Activated CD8-positive, alpha-beta memory T cell treated with anti-CD3 and anti-CD28 coated beads for 1 hour (primary cell): ENCODE results near the gene KMT5B.
A peak's percentile ranks its signal among the peaks of the same experiment; 100 is the strongest.

Experiments
- DNase-seq, 2 donors: peaks; one replicate each; pipeline ENCODE4 v3.0.0-alpha.2; 2020; ENCODE audit warnings: low read depth in 1 of 2; ENCODE audit errors: extremely low read depth in 1 of 2

Gene KMT5B

DNA sequence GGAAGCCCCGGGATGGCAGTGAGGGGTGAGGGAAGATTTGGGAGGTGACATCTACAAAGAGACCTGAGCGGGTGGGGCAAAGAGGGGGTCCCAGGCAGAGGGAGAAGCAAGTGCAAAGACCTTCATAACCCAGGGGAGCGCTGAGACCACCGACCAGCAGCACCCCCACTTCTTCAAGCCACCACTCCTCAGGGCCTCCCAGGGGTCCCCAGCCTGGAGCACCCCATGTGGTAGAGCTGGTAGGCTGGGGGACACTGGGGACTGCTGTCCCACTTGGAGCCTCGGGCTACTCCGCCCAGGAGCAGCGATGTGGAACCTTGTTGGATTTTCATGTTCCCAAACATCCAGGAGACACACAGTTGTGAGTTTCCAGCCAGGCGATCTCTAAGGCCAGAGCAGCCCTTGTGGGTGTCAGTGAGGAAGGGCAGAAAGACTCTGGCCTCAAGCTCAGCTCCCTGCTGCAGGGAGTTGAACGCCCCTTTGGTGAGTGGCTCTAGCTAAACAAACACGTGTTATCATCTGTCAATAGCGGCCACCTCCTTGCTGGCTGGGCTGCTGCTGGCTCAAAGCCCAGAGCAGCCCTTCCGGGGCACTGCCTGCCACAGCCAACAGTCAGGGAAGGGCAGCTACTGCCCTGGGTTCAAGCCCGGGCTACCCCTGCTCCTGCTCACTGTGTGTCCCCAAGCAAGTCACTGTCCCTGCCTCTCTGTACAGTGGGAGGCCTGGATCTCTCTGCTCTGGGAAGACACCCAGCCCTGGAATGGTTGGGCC, 66.2 kb downstream of the KMT5B start:
- no peak for DNase-seq

DNA sequence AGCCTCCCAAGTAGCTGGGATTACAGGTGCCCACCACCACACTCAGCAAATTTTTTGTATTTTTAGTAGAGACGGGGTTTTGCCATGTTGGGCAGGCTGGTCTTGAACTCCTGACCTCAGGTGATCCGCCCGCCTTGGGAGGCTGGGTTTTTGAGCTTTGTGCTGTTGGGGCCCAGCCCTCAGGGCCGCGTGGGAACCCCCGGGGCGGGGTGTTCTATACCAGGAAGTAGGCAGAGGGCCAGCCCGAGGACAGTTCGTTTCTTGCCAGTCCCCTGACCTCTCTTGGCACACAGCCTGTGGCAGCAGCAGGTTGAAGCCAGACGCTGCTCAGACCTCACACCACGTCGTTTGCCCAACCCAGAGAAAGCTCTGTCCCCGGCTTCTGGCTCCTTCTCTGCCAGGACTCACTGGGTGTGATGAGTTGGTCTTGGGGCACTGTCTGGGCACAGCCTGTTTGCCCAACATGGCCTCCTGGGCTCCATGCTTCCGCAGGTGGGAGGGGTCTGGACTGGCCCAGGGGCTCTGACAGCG, 67.0 kb downstream of the KMT5B start:
- no peak for DNase-seq

DNA sequence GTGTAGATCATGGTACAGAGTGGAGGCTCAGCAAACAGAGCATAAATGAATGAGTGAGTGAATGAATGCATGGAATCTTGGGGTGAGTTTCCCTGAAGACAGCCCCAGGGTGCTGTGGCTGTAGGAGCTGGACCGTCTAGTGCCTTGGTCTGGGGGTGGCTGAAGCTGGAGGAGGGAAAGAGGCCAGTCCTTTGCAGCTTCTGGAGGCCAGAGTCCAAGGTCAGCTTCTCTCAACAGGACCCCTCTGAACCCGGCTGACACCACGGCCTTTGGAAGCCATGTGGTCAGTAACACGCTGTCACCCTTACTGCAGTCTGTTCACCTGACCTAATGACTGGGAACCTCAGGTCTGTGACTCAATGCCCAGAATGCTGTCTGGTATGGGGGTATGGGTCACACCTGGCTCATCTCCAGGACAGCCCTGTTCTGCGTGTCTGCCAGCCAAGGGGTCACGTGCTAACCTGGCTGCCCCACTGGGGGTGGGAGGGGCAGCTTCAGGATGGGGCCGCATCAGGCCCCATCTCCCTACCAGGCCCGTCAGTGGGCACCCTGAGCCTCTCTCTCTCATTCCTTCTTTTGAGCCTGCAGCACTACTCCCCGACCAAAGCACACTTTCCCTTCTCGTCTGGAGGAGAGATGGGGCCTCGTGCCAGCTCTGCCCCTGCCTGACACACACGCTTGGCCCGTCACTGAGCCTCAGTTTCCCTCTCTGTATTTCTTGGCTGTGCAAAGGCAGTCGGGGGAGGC, 67.8 kb downstream of the KMT5B start:
- DNase-seq, result no peak

- DNase-seq, result no peak
Measured at GRCh38 chr11:68143310-68143689, 69.8 kb downstream of the KMT5B start.

- DNase-seq, result no peak
Measured at GRCh38 chr11:68142441-68143309, 70.4 kb downstream of the KMT5B start.

- peak in 1 of 2 donors; percentile 30 for DNase-seq
Measured at GRCh38 chr11:68142028-68142412, 71.1 kb downstream of the KMT5B start.

DNA sequence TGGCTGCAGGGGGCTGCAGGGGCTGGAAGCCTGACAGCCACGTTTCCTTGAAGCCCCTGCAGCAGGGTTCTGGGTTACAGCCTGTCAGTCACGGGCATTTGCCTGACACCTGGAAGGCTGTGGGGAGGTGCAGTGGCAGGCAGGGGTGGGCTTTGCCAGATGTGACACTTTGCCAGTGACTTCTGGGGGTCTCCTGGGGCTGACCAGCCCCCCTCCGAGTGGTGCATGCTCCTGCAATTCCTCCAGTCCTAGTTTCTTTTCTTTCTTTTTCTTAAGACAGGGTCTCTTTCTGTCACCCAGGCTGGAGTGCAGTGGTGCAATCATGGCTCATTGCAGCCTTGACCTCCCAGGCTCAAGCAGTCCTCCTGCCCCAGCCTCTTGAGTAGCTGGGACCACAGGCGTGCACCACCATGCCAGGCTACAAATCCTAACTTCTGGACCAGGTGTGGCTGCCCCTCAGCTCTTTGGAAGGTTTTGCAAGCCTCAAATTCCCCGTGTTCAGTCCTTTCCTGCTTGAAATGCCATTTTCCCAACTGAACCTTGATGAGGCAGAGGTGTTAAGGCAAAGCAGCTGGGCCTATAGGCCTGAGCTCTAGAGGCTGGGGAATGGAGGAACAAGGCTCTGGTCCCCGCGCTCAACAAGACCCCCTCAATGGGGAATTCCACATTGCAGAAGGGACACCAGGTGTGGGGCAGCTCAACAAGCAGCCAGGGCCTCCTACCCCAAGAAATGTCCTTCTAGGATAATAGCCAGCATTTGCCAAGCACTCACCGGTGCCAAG, 71.7 kb downstream of the KMT5B start:
- DNase-seq, result no peak

GRCh38 chr11:68140496-68141245, 72.4 kb downstream of the KMT5B start:
- no peak for DNase-seq

DNA sequence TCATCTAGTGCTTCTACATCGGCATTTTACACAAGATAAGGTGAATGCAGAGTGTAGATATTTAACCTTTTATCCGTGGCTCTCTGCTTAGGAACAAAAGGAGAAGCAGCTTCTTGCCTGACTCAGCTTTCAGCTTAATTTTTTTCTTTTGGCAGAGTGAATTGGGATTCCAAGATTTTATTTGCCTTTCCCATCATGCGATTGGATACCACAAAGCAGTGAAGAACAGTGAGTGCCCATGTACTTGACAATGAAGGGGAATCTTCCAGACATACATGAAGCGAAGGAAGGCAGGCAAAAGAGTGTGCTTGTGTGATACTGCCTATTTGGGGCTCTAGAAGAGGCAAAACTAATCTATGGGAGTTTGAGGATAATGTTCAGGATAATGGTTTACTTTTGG, 74.9 kb downstream of the KMT5B start:
- DNase-seq, result no peak

- no peak for DNase-seq
Measured at GRCh38 chr11:68137833-68138232, 75.3 kb downstream of the KMT5B start.

DNA sequence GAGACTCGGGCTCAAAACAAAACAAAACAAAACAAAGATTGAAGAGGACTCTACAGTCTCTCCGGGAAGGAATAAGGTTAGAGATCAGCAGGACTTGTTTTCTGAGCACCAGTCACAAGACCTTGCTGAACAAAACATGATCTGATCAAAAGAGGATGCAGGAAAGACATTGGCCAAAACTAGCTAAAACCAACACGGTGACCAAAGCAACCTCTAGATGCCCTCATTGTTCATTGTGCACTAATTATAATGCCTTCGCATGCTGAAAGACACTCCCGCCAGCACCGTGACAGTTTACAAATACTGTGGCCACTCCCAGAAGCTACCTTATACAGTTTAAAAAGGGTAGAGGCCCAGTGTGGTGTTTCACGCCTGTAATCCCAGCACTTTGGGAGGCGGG, 76.2 kb downstream of the KMT5B start:
- no peak for DNase-seq

DNA sequence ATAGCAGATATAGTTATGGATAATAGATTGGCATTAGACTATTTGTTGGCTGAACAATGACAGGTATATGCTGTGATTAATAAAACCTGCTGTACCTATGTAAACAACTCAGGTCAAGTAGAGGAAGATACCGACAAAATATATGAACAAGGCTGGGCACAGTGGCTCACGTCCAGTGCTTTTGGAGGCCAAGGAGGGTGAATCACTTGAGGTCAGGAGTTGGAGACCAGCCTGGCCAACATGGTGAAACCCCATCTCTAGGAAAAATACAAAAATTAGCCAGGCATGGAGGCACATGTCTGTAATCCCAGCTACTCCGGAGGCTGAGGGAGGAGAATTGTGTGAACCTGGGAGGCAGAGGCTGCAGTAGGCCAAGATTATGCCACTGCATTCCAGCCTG, 77.9 kb downstream of the KMT5B start:
- DNase-seq, result no peak

- no peak for DNase-seq
Measured at GRCh38 chr11:68133761-68134160, 79.3 kb downstream of the KMT5B start.

- DNase-seq, result no peak
Measured at GRCh38 chr11:68130121-68130520, 83.0 kb downstream of the KMT5B start.

DNA sequence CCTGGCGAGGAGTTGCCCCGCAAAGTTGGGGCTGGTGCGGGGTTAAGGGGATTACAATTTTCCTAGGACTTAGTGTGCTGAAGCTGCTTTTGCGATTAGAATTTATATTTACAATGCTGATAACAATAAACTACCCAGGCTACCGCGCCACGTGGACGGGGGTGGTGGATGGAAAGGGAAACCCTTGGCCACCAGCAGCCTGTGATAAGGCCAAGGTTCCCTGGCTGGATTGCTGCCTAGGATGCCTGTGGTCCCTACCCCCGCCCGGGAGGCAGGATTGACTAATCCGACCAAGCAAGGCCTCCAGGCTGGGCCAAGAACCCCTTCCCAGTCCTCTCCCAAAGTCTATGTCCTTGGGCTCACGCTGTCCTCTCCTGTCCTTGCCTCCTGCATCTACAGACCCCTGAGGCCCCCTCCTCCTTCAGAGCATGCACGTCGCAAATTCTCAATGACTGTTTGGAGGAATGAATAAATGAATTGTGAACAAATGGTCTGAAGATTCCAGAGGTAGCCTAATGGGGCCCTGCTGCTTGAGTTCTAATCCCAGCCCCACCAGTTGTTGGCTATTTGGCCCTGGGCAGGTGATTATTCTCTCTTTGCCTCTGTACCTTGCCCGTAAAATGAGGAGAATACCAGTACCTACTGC, 84.3 kb downstream of the KMT5B start:
- DNase-seq, result no peak

- no peak for DNase-seq
Measured at GRCh38 chr11:68127714-68128681, 85.1 kb downstream of the KMT5B start.

DNA sequence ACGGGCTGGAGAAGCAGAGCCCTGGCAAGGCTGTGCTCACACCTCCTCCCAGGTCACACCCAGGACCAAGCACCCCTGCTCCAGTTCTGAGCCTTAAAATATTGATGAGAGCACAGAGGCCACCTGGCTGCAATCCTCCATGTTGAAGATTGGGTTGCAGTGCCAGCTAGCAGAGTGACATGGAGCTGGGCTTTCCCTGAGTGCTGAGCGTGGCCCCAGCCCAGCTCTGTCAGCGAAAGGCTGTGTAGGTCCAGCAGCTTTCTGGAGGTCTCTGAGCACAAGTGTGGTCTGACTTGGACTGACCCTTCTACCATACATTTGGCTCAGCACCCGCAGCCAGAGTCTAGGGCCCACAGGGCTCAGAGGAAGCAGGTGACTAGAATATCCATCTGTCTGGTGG, 87.9 kb downstream of the KMT5B start:
- DNase-seq, result no peak

DNA sequence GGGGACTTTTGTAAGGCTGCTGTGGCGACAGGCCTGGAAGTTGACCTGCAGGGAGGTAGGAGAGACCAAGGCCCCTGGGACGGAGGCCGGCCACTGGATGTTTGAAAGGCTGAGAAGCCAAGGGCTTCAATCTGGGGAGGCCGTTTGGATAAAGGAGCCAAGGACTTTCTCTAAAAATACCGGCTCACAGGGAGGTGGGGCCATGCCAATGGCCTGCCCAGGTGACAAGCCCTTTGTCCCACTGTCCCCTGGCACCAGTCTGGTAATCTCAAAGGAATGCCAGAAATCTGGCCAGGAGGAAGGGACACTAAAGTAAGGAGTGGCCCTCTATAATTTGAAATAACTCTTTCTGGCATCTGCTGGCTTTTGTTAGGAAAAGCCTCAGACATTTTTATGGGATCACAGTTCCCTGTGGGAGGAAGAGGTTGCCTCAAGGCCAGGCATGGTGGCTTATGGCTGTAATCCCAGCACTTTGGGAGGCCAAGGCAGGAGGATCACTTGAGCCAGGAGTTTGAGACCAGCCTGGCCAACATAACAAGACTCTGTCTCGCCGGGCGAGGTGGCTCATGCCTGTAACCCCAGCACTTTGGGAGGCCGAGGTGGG, 90.1 kb downstream of the KMT5B start:
- no peak for DNase-seq
